Caco-2 (cell line): ENCODE data around the gene FOXJ3. TPM values are rescaled to one million over a fixed set of nuclear protein-coding genes. Genes with fewer than 3 reads are reported as not detected.

Experiments used
- BruUV-seq: library from RNA; stranded (reverse); fragments of 400-500 nt; replicated peaks from 2 replicates; lab custom pipeline; 2021; lab: Mats Ljungman, UMichigan
- CTCF ChIA-PET: fragments of 300-600 bp; sonication (Branson Sonifier 250); formaldehyde crosslinking; loops from one replicate; lab custom pipeline; 2022; ENCODE audit warnings: antibody characterized with exemption; lab: Charles Lee
- POLR2A ChIA-PET: fragments of 300-600 bp; sonication (Branson Sonifier 250); formaldehyde crosslinking; loops from one replicate; lab custom pipeline; 2022; ENCODE audit warnings: antibody characterized with exemption; lab: Charles Lee
- DNase-seq, 2 experiments: peaks; one replicate each; pipeline versions ENCODE4 v3.0.0 to v3.0.0-alpha.2; 2020 to 2022
- H3K27me3 ChIP-seq: replicated peaks from 2 replicates; pipeline ENCODE4 v1.6.0; 2011; ENCODE audit warnings: low read length; ENCODE audit not compliant: control insufficient read depth, insufficient read depth
- H3K36me3 ChIP-seq: 2 replicates; pipeline ENCODE4 v1.5.1; 2011; ENCODE audit warnings: low read length; ENCODE audit not compliant: control insufficient read depth, insufficient read depth
- H3K4me1 ChIP-seq: fragments of 250-450 bp; sonication (Bioruptor Pico); 2 replicates; pipeline ENCODE4 v1.5.1; 2020; ENCODE audit warnings: mild to moderate bottlenecking
- H3K4me3 ChIP-seq: 2 replicates; pipeline ENCODE4 v1.5.1; 2011; ENCODE audit warnings: low read depth, mild to moderate bottlenecking, control low read depth, low read length
- H3K9me3 ChIP-seq: fragments of 250-450 bp; sonication (Bioruptor Pico); 2 replicates; pipeline ENCODE4 v1.5.1; 2020; ENCODE audit warnings: mild to moderate bottlenecking, moderate library complexity
- H3K27ac Mint-ChIP-seq: one replicate; pipeline ENCODE4 v1.8.0; 2022; ENCODE audit warnings: mixed read lengths; ENCODE audit not compliant: unreplicated experiment
- H3K27me3 Mint-ChIP-seq: one replicate; pipeline ENCODE4 v1.8.0; 2022; ENCODE audit warnings: mixed read lengths; ENCODE audit not compliant: insufficient read depth, unreplicated experiment
- H3K36me3 Mint-ChIP-seq: one replicate; pipeline ENCODE4 v1.8.0; 2022; ENCODE audit warnings: mild to moderate bottlenecking, mixed read lengths; ENCODE audit not compliant: insufficient read depth, unreplicated experiment
- H3K4me1 Mint-ChIP-seq: one replicate; pipeline ENCODE4 v1.8.0; 2022; ENCODE audit warnings: low read depth, mixed read lengths; ENCODE audit not compliant: unreplicated experiment
- H3K4me3 Mint-ChIP-seq: one replicate; pipeline ENCODE4 v1.8.0; 2022; ENCODE audit warnings: mild to moderate bottlenecking, moderate library complexity, mixed read lengths; ENCODE audit not compliant: unreplicated experiment
- H3K9me3 Mint-ChIP-seq: one replicate; pipeline ENCODE4 v1.8.0; 2022; ENCODE audit warnings: mixed read lengths; ENCODE audit not compliant: unreplicated experiment
- CTCF ChIP-seq, 2 experiments: fragments of 200-600 bp in 1 of 2; IDR thresholded peaks; 1 replicate in 1 of 2; 2 replicates in 1 of 2; pipeline versions ENCODE4 v1.5.1 to v1.8.0; 2011 to 2022; ENCODE audit warnings: antibody characterized with exemption in 1 of 2, control low read depth in 1 of 2, inconsistent platforms in 1 of 2, low read depth in 1 of 2, low read length in 1 of 2, mild to moderate bottlenecking in 1 of 2, moderate library complexity in 1 of 2; ENCODE audit not compliant: insufficient read depth in 1 of 2, severe bottlenecking in 1 of 2, unreplicated experiment in 1 of 2
- intact Hi-C: fragments of 100-400 bp; cut with micrococcal nuclease; formaldehyde crosslinking; loops from one replicate; pipeline ENCODE4 v1.10.0; 2022; ENCODE audit not compliant: unreplicated experiment
- total RNA-seq: library from RNA; stranded (reverse); gene quantifications from 2 replicates; pipeline ENCODE4 v1.2.3, GENCODE V29; 2022

FOXJ3 gene
- total RNA-seq, 1 experiment from 2014 or later, result 60.2 TPM

- intact Hi-C loops, result no loop called here
- ChIA-PET POLR2A (interaction anchor here (0.5 kb wide), 1 partner anchor 144 kb away, joined by 3 read pairs; no protein-coding TSS in a partner anchor), CTCF (no interaction called here)
- Histone ChIP-seq H3K27me3 (no peaks in the 10 kb centered on the region), H3K9me3 (no peaks in the 10 kb centered on the region), H3K4me1 (no peaks in the 10 kb centered on the region), H3K4me3 (no peak overlapping the region), H3K36me3 (no peaks in the 10 kb centered on the region)
- DNase-seq, result no peak
- Mint-ChIP-seq H3K4me1 (peaks cover 6% of the 10 kb centered on the region), H3K27me3 (no peaks in the 10 kb centered on the region), H3K9me3 (no peaks in the 10 kb centered on the region), H3K4me3 (no peak overlapping the region), H3K27ac (no peak overlapping the region), H3K36me3 (peaks cover 59% of the 10 kb centered on the region)
- BruUV-seq, result no TSS peak
- TF ChIP-seq CTCF (IDR thresholded peaks at IDR 0.05; ENCODE audit: insufficient read depth in 1 of 2, low read depth in 1 of 2, low read length in 1 of 2, severe bottlenecking in 1 of 2, unreplicated experiment in 1 of 2), result no peak
Observed at GRCh38 chr1:42189931-42190853, 144.8 kb downstream of the FOXJ3 start.

GRCh38 chr1:42186152-42186551 is 148.9 kb downstream of the FOXJ3 start:
- peaks cover 2% of the 10 kb centered on the region for H3K36me3 ChIP-seq
- no TSS peak for BruUV-seq
- H3K4me1 ChIP-seq, result 0 out of 2 replicates have a peak, but pooled peaks cover 9% of the 10 kb centered on the region
- Mint-ChIP-seq H3K9me3 (no peaks in the 10 kb centered on the region), H3K4me3 (no peak overlapping the region), H3K4me1 (peaks cover 15% of the 10 kb centered on the region), H3K27ac (no peak overlapping the region), H3K36me3 (peaks cover 62% of the 10 kb centered on the region), H3K27me3 (no peaks in the 10 kb centered on the region)
- TF ChIP-seq CTCF (IDR thresholded peaks at IDR 0.05; ENCODE audit: insufficient read depth in 1 of 2, low read depth in 1 of 2, low read length in 1 of 2, severe bottlenecking in 1 of 2, unreplicated experiment in 1 of 2), result no peak
- no peaks in the 10 kb centered on the region for H3K27me3 ChIP-seq
- ChIA-PET CTCF (no interaction called here), POLR2A (no interaction called here)
- intact Hi-C loops, result no loop called here
- no peaks in the 10 kb centered on the region for H3K9me3 ChIP-seq
- no peak overlapping the region for H3K4me3 ChIP-seq
- no peak for DNase-seq

- TF ChIP-seq CTCF (IDR thresholded peaks at IDR 0.05; ENCODE audit: insufficient read depth in 1 of 2, low read depth in 1 of 2, low read length in 1 of 2, severe bottlenecking in 1 of 2, unreplicated experiment in 1 of 2), result no peak
- Histone ChIP-seq H3K9me3 (no peaks in the 10 kb centered on the region), H3K4me1 (0 out of 2 replicates have a peak, but pooled peaks cover 9% of the 10 kb centered on the region), H3K27me3 (no peaks in the 10 kb centered on the region), H3K36me3 (peaks cover 2% of the 10 kb centered on the region), H3K4me3 (no peak overlapping the region)
- Mint-ChIP-seq H3K36me3 (peaks cover 51% of the 10 kb centered on the region), H3K27ac (no peak overlapping the region), H3K9me3 (no peaks in the 10 kb centered on the region), H3K4me1 (peaks cover 15% of the 10 kb centered on the region), H3K4me3 (no peak overlapping the region), H3K27me3 (no peaks in the 10 kb centered on the region)
- intact Hi-C loops, result no loop called here
- POLR2A ChIA-PET, result no interaction called here
- CTCF ChIA-PET, result interaction anchor here (0.7 kb wide), 1 partner anchor 563 kb away, joined by 7 read pairs; no protein-coding TSS in a partner anchor
- no TSS peak for BruUV-seq
- DNase-seq, result no peak
Observed at GRCh38 chr1:42184616-42185015, 150.4 kb downstream of the FOXJ3 start.
